Fibroblast of lung (primary cell): ENCODE results near the gene WWOX. TPM values are rescaled to one million over a fixed set of nuclear protein-coding genes. Genes with fewer than 3 reads are reported as not detected.

Source experiments
- DNase-seq, 2 donors: peaks; one replicate each; pipeline versions ENCODE4 v3.0.0 to v3.0.0-alpha.2; 2010; ENCODE audit warnings: low read depth in 2 of 2
- H2AFZ ChIP-seq: 2 replicates; pipeline ENCODE4 v1.5.1; 2012; ENCODE audit warnings: low read length, control low read depth, inconsistent platforms
- H3K27ac ChIP-seq: 2 replicates; pipeline ENCODE4 v1.5.1; 2011; ENCODE audit warnings: low read length, control low read depth; ENCODE audit not compliant: insufficient read depth
- H3K27me3 ChIP-seq: 2 replicates; pipeline ENCODE4 v1.5.1; 2011; ENCODE audit warnings: mild to moderate bottlenecking, low read length; ENCODE audit not compliant: control insufficient read depth, insufficient read depth
- H3K36me3 ChIP-seq: 2 replicates; pipeline ENCODE4 v1.5.1; 2011; ENCODE audit warnings: low read length; ENCODE audit not compliant: control insufficient read depth, insufficient read depth
- H3K4me1 ChIP-seq: 2 replicates; pipeline ENCODE4 v1.5.1; 2011; ENCODE audit warnings: low read length; ENCODE audit not compliant: control insufficient read depth, insufficient read depth; ENCODE audit errors: extremely low read depth
- H3K4me2 ChIP-seq: 2 replicates; pipeline ENCODE4 v1.5.1; 2011; ENCODE audit warnings: low read length, control low read depth; ENCODE audit not compliant: insufficient read depth; ENCODE audit errors: extremely low read depth
- H3K4me3 ChIP-seq, 4 experiments: fragments of 200-600 bp in 1 of 4; sonication (generic) in 1 of 4; replicated peaks in 1 of 4; 2 replicates each; pipeline ENCODE4 v1.5.1; 2011 to 2016; ENCODE audit warnings: low read length in 4 of 4, low read depth in 3 of 4, mild to moderate bottlenecking in 3 of 4, control low read depth in 2 of 4, inconsistent platforms in 1 of 4, mixed read lengths in 1 of 4; ENCODE audit not compliant: insufficient read depth in 1 of 4; ENCODE audit errors: control extremely low read depth in 1 of 4
- H3K79me2 ChIP-seq: 2 replicates; pipeline ENCODE4 v1.5.1; 2012; ENCODE audit warnings: mild to moderate bottlenecking, low read length, inconsistent platforms; ENCODE audit not compliant: control insufficient read depth, insufficient read depth
- H3K9ac ChIP-seq: 2 replicates; pipeline ENCODE4 v1.5.1; 2011; ENCODE audit warnings: mild to moderate bottlenecking, low read length, control low read depth; ENCODE audit not compliant: insufficient read depth
- H3K9me3 ChIP-seq: 2 replicates; pipeline ENCODE4 v1.5.1; 2012; ENCODE audit warnings: low read depth, low read length; ENCODE audit not compliant: control insufficient read depth, insufficient read depth
- H4K20me1 ChIP-seq: 2 replicates; pipeline ENCODE4 v1.5.1; 2011; ENCODE audit warnings: low read length; ENCODE audit not compliant: control insufficient read depth, insufficient read depth; ENCODE audit errors: extremely low read depth
- CTCF ChIP-seq, 2 donors: IDR thresholded peaks in 1 of 2; conservative IDR thresholded peaks in 1 of 2; 1 replicate in 1 of 2; 2 replicates in 1 of 2; pipeline ENCODE4 v1.5.1; 2011 to 2012; ENCODE audit warnings: low read length in 2 of 2, control low read depth in 1 of 2, inconsistent platforms in 1 of 2, low read depth in 1 of 2, mild to moderate bottlenecking in 1 of 2
- EZH2 ChIP-seq: IDR thresholded peaks from 2 replicates; pipeline ENCODE4 v1.5.1; 2012; ENCODE audit warnings: low read length, control low read depth, mild to moderate bottlenecking; ENCODE audit errors: missing control alignments
- polyA plus RNA-seq, 2 donors: library from polyadenylated mRNA; depleted of rRNA in 1 of 2; stranded (reverse) in 1 of 2; unstranded in 1 of 2; fragments of >200 nt; gene quantifications; 2 replicates each; pipeline ENCODE4 v1.2.1, GENCODE V29; 2011 to 2012; ENCODE audit warnings: missing spikeins in 1 of 2
- total RNA-seq: library from RNA; depleted of rRNA; stranded (reverse); fragments of >200 nt; gene quantifications from 2 replicates; pipeline ENCODE4 v1.2.1, GENCODE V29; 2014

Gene WWOX
- total and polyA plus RNA-seq, 2 donors (not counting 1 experiment from before 2014, with no cell fraction given): 5.6 to 16.3 TPM

- H3K36me3 ChIP-seq: no peaks in the 10 kb centered on the region
- H3K9ac ChIP-seq: no peak overlapping the region
- no peaks in the 10 kb centered on the region for H3K27me3 ChIP-seq
- no peaks in the 10 kb centered on the region for H3K9me3 ChIP-seq
- peak; percentile 21 to 93 for DNase-seq
- no peak overlapping the region for H3K4me2 ChIP-seq
- no peaks in the 10 kb centered on the region for H3K79me2 ChIP-seq
- H2AFZ ChIP-seq: no peak overlapping the region
- no peak overlapping the region for H3K4me3 ChIP-seq
- no peaks in the 10 kb centered on the region for H4K20me1 ChIP-seq
- no peak for TF ChIP-seq EZH2
- no peak for TF ChIP-seq CTCF (conservative IDR thresholded peaks at IDR 0.05 in 1 of 2, IDR thresholded peaks at IDR 0.05 in 1 of 2; ENCODE audit: low read depth in 1 of 2, low read length in 2 of 2)
- peaks cover 5% of the 10 kb centered on the region for H3K4me1 ChIP-seq
- H3K27ac ChIP-seq: no peak overlapping the region
These were observed 575.9 kb downstream of the WWOX start for GRCh38 chr16:78675312-78675711.

GRCh38 chr16:78675951-78676792 lies 576.7 kb downstream of the WWOX start:
- no peaks in the 10 kb centered on the region for H3K27me3 ChIP-seq
- H4K20me1 ChIP-seq: no peaks in the 10 kb centered on the region
- H3K9me3 ChIP-seq: no peaks in the 10 kb centered on the region
- H3K27ac ChIP-seq: no peak overlapping the region
- no peak overlapping the region for H3K9ac ChIP-seq
- H3K36me3 ChIP-seq: no peaks in the 10 kb centered on the region
- no peak overlapping the region for H3K4me3 ChIP-seq
- H2AFZ ChIP-seq: no peak overlapping the region
- H3K4me1 ChIP-seq: peaks cover 5% of the 10 kb centered on the region
- peak in 1 of 2 donors; percentile 59 for DNase-seq
- H3K79me2 ChIP-seq: no peaks in the 10 kb centered on the region
- no peak overlapping the region for H3K4me2 ChIP-seq
- no peak for TF ChIP-seq CTCF (conservative IDR thresholded peaks at IDR 0.05 in 1 of 2, IDR thresholded peaks at IDR 0.05 in 1 of 2; ENCODE audit: low read depth in 1 of 2, low read length in 2 of 2)
- no peak for TF ChIP-seq EZH2

- H3K9ac ChIP-seq: no peak overlapping the region
- no peak overlapping the region for H3K4me3 ChIP-seq
- H3K27me3 ChIP-seq: no peaks in the 10 kb centered on the region
- H3K27ac ChIP-seq: no peak overlapping the region
- no peaks in the 10 kb centered on the region for H3K9me3 ChIP-seq
- no peaks in the 10 kb centered on the region for H4K20me1 ChIP-seq
- no peaks in the 10 kb centered on the region for H3K36me3 ChIP-seq
- H3K79me2 ChIP-seq: no peaks in the 10 kb centered on the region
- no peak for TF ChIP-seq CTCF (conservative IDR thresholded peaks at IDR 0.05 in 1 of 2, IDR thresholded peaks at IDR 0.05 in 1 of 2; ENCODE audit: low read depth in 1 of 2, low read length in 2 of 2)
- no peak for TF ChIP-seq EZH2
- peak; percentile 16 to 76 for DNase-seq
- H3K4me1 ChIP-seq: peaks cover 5% of the 10 kb centered on the region
- H3K4me2 ChIP-seq: peak overlapping the region; percentile 35
- no peak overlapping the region for H2AFZ ChIP-seq
These were observed 577.8 kb downstream of the WWOX start for GRCh38 chr16:78677181-78677731.
